Measurements from ENCODE around the gene ZMIZ2.
"Not testable (repeated sequence)": the region's sequence is repeated elsewhere in the genome, so short reads cannot be mapped to it uniquely, and the experiment has no call there.

The ZMIZ2 gene

GRCh38 chr7:44716205-44716604 is 32.4 kb upstream of the ZMIZ2 start:
- Mint-ChIP-seq H3K4me3 (no peak overlapping the region), H3K4me1 (peaks cover 7% of the 10 kb centered on the region), H3K9me3 (no peaks in the 10 kb centered on the region), H3K27me3 (no peaks in the 10 kb centered on the region), H3K36me3 (no peaks in the 10 kb centered on the region), H3K27ac (no peak overlapping the region)
- no peak for ATAC-seq

- Mint-ChIP-seq H3K4me3 (no peak overlapping the region), H3K27me3 (no peaks in the 10 kb centered on the region), H3K9me3 (peaks cover 3% of the 10 kb centered on the region), H3K27ac (no peak overlapping the region), H3K4me1 (no peaks in the 10 kb centered on the region), H3K36me3 (no peaks in the 10 kb centered on the region)
- no peak for ATAC-seq
These were observed 28.3 kb upstream of the ZMIZ2 start for GRCh38 chr7:44720301-44720700.

- Mint-ChIP-seq H3K27ac (no peak overlapping the region), H3K36me3 (no peaks in the 10 kb centered on the region), H3K9me3 (peaks cover 3% of the 10 kb centered on the region), H3K4me3 (no peak overlapping the region), H3K27me3 (no peaks in the 10 kb centered on the region), H3K4me1 (no peaks in the 10 kb centered on the region)
- no peak for ATAC-seq
These were observed 24.4 kb upstream of the ZMIZ2 start for GRCh38 chr7:44724276-44724675.

GRCh38 chr7:44726250-44726649 is 22.4 kb upstream of the ZMIZ2 start:
- not testable (repeated sequence) for H3K36me3 Mint-ChIP-seq, ATAC-seq, H3K27me3 Mint-ChIP-seq, H3K4me1 Mint-ChIP-seq, H3K9me3 Mint-ChIP-seq, H3K27ac Mint-ChIP-seq, H3K4me3 Mint-ChIP-seq

- H3K9me3 Mint-ChIP-seq = no peaks in the 10 kb centered on the region
- peaks cover 6% of the 10 kb centered on the region for H3K4me1 Mint-ChIP-seq
- H3K27ac Mint-ChIP-seq = no peak overlapping the region
- no peaks in the 10 kb centered on the region for H3K27me3 Mint-ChIP-seq
- ATAC-seq = no peak
- no peak overlapping the region for H3K4me3 Mint-ChIP-seq
- no peaks in the 10 kb centered on the region for H3K36me3 Mint-ChIP-seq
These were observed 21.3 kb upstream of the ZMIZ2 start for GRCh38 chr7:44727158-44727936.

- no peak overlapping the region for H3K27ac Mint-ChIP-seq
- H3K27me3 Mint-ChIP-seq = no peaks in the 10 kb centered on the region
- peaks cover 6% of the 10 kb centered on the region for H3K4me1 Mint-ChIP-seq
- no peak for ATAC-seq
- no peaks in the 10 kb centered on the region for H3K9me3 Mint-ChIP-seq
- H3K36me3 Mint-ChIP-seq = no peaks in the 10 kb centered on the region
- H3K4me3 Mint-ChIP-seq = no peak overlapping the region
These were observed 20.7 kb upstream of the ZMIZ2 start for GRCh38 chr7:44727937-44728262.

- no peak for ATAC-seq
- H3K27me3 Mint-ChIP-seq = no peaks in the 10 kb centered on the region
- H3K9me3 Mint-ChIP-seq = no peaks in the 10 kb centered on the region
- H3K27ac Mint-ChIP-seq = no peak overlapping the region
- H3K4me3 Mint-ChIP-seq = no peak overlapping the region
- H3K4me1 Mint-ChIP-seq = peaks cover 11% of the 10 kb centered on the region
- H3K36me3 Mint-ChIP-seq = no peaks in the 10 kb centered on the region
These were observed 18.6 kb upstream of the ZMIZ2 start for GRCh38 chr7:44729949-44730590.

- H3K9me3 Mint-ChIP-seq, H3K36me3 Mint-ChIP-seq, H3K27ac Mint-ChIP-seq, H3K27me3 Mint-ChIP-seq, ATAC-seq, H3K4me3 Mint-ChIP-seq: not testable (repeated sequence)
- peaks cover 20% of the 10 kb centered on the region for H3K4me1 Mint-ChIP-seq
These were observed 15.7 kb upstream of the ZMIZ2 start for GRCh38 chr7:44732971-44733370.

- Mint-ChIP-seq H3K4me1 (peaks cover 20% of the 10 kb centered on the region), H3K4me3 (no peak overlapping the region), H3K27ac (no peak overlapping the region), H3K9me3 (no peaks in the 10 kb centered on the region), H3K27me3 (no peaks in the 10 kb centered on the region), H3K36me3 (no peaks in the 10 kb centered on the region)
- ATAC-seq = no peak
These were observed 14.8 kb upstream of the ZMIZ2 start for GRCh38 chr7:44733708-44734481.

GRCh38 chr7:44735403-44736165 is 13.1 kb upstream of the ZMIZ2 start:
- peak overlapping the region; percentile 11 for H3K4me3 Mint-ChIP-seq
- peaks cover 13% of the 10 kb centered on the region for H3K4me1 Mint-ChIP-seq
- no peaks in the 10 kb centered on the region for H3K36me3 Mint-ChIP-seq
- peak; percentile 85 for ATAC-seq
- H3K27me3 Mint-ChIP-seq = no peaks in the 10 kb centered on the region
- H3K27ac Mint-ChIP-seq = peak overlapping the region; percentile 69
- H3K9me3 Mint-ChIP-seq = no peaks in the 10 kb centered on the region

GRCh38 chr7:44736896-44737295 is 11.8 kb upstream of the ZMIZ2 start:
- Mint-ChIP-seq H3K27ac (no peak overlapping the region), H3K4me3 (no peak overlapping the region), H3K36me3 (no peaks in the 10 kb centered on the region), H3K27me3 (no peaks in the 10 kb centered on the region), H3K9me3 (no peaks in the 10 kb centered on the region), H3K4me1 (peaks cover 13% of the 10 kb centered on the region)
- ATAC-seq = no peak

- no peak overlapping the region for H3K4me3 Mint-ChIP-seq
- no peak for ATAC-seq
- H3K9me3 Mint-ChIP-seq = no peaks in the 10 kb centered on the region
- no peaks in the 10 kb centered on the region for H3K27me3 Mint-ChIP-seq
- peaks cover 13% of the 10 kb centered on the region for H3K4me1 Mint-ChIP-seq
- no peak overlapping the region for H3K27ac Mint-ChIP-seq
- no peaks in the 10 kb centered on the region for H3K36me3 Mint-ChIP-seq
These were observed 10.5 kb upstream of the ZMIZ2 start for GRCh38 chr7:44738051-44738723.

- H3K36me3 Mint-ChIP-seq = no peaks in the 10 kb centered on the region
- H3K4me3 Mint-ChIP-seq = no peak overlapping the region
- H3K27me3 Mint-ChIP-seq = no peaks in the 10 kb centered on the region
- no peak for ATAC-seq
- H3K9me3 Mint-ChIP-seq = no peaks in the 10 kb centered on the region
- H3K27ac Mint-ChIP-seq = no peak overlapping the region
- peaks cover 13% of the 10 kb centered on the region for H3K4me1 Mint-ChIP-seq
These were observed 9.6 kb upstream of the ZMIZ2 start for GRCh38 chr7:44738876-44739665.

GRCh38 chr7:44740055-44740454 is 8.6 kb upstream of the ZMIZ2 start:
- no peaks in the 10 kb centered on the region for H3K36me3 Mint-ChIP-seq
- H3K27me3 Mint-ChIP-seq = no peaks in the 10 kb centered on the region
- H3K4me3 Mint-ChIP-seq = no peak overlapping the region
- no peaks in the 10 kb centered on the region for H3K9me3 Mint-ChIP-seq
- ATAC-seq = no peak
- peaks cover 8% of the 10 kb centered on the region for H3K4me1 Mint-ChIP-seq
- H3K27ac Mint-ChIP-seq = no peak overlapping the region

Measured in stimulated activated memory B cell treated with anti-CD40 and anti-IgM and Interleukin-4, amounts not matched to agents 10 μg/mL and 1 μg/mL and 100 μg/mL, for 72 hours (primary cell).